ENCODE data around the gene TMEM41A. TPM values are rescaled to one million over a fixed set of nuclear protein-coding genes. Genes with fewer than 3 reads are reported as not detected.

Gene TMEM41A
- total RNA-seq, 1 experiment from 2014 or later: 14.4 TPM

- H3K36me3 Mint-ChIP-seq: no peaks in the 10 kb centered on the region
- TF ChIP-seq ARID4B (CRISPR knock-in tag; IDR thresholded peaks at IDR 0.05; ENCODE audit: borderline replicate concordance) (no peak), ZNF281 (CRISPR knock-in tag; IDR thresholded peaks at IDR 0.05) (no peak), ZNF263 (CRISPR knock-in tag; IDR thresholded peaks at IDR 0.05; ENCODE audit: low read depth) (no peak), FOXP1 (CRISPR knock-in tag; IDR thresholded peaks at IDR 0.05; ENCODE audit: borderline replicate concordance) (no peak), NFYB (CRISPR knock-in tag; conservative IDR thresholded peaks at IDR 0.05; ENCODE audit: low read depth) (no peak)
- H3K4me1 Mint-ChIP-seq: no peaks in the 10 kb centered on the region
- no peak overlapping the region for H3K27ac Mint-ChIP-seq
- ChIA-PET POLR2A (no interaction called here), CTCF (no interaction called here)
- H3K9me3 Mint-ChIP-seq: 0 out of 2 replicates have a peak, but pooled peaks cover 3% of the 10 kb centered on the region
- DNase-seq (ENCODE audit: low spot score): no peak
- peaks cover 2% of the 10 kb centered on the region; the same call in 1 of the 2 replicates for H3K27me3 Mint-ChIP-seq (ENCODE audit: low read depth)
- no peak for ATAC-seq
- H3K4me3 Mint-ChIP-seq: no peak overlapping the region
Observed at GRCh38 chr3:185521349-185522138, 22.7 kb upstream of the TMEM41A start.

GRCh38 chr3:185519021-185519420, 20.2 kb upstream of the TMEM41A start:
- ChIA-PET POLR2A (no interaction called here), CTCF (interaction anchor here (0.6 to 1.6 kb wide), 8 partner anchors 9 to 61 kb away, joined by 3 to 10 read pairs (median 4); no protein-coding TSS in a partner anchor)
- H3K27me3 Mint-ChIP-seq (ENCODE audit: low read depth): peaks cover 9% of the 10 kb centered on the region
- no peak for DNase-seq (ENCODE audit: low spot score)
- H3K4me1 Mint-ChIP-seq: no peaks in the 10 kb centered on the region
- H3K27ac Mint-ChIP-seq: no peak overlapping the region
- no peaks in the 10 kb centered on the region for H3K36me3 Mint-ChIP-seq
- peak; percentile 78 for ATAC-seq
- no peak overlapping the region for H3K4me3 Mint-ChIP-seq
- H3K9me3 Mint-ChIP-seq: no peaks in the 10 kb centered on the region
- TF ChIP-seq AFF4 (CRISPR knock-in tag; IDR thresholded peaks at IDR 0.05; ENCODE audit: borderline replicate concordance): no peak
- TF ChIP-seq RELA (CRISPR knock-in tag; IDR thresholded peaks at IDR 0.05; ENCODE audit: borderline replicate concordance): no peak
- TF ChIP-seq ZNF263 (CRISPR knock-in tag; IDR thresholded peaks at IDR 0.05; ENCODE audit: low read depth): no peak
- TF ChIP-seq ZNF232 (CRISPR knock-in tag; IDR thresholded peaks at IDR 0.05): no peak
- no peak for TF ChIP-seq IRF2 (CRISPR knock-in tag; IDR thresholded peaks at IDR 0.05; ENCODE audit: borderline replicate concordance, low read depth)
